ENCODE data around the gene NPR1. TPM values are rescaled to one million over a fixed set of nuclear protein-coding genes. Genes with fewer than 3 reads are reported as not detected.

NPR1 gene
- total and polyA plus RNA-seq, 2 experiments from 2014 or later = 0.19 TPM; not detected in 1

- H3K27ac ChIP-seq = 0 out of 2 replicates have a peak overlapping the region, but pooled peaks have one; percentile 1
- H3K27me3 ChIP-seq (replicated peaks; ENCODE audit: insufficient read depth) = no peaks in the 10 kb centered on the region
- 0 out of 2 replicates have a peak, but pooled peaks cover 12% of the 10 kb centered on the region for H3K4me1 ChIP-seq (ENCODE audit: insufficient read depth)
- H3K9me2 ChIP-seq (ENCODE audit: insufficient read depth) = no peaks in the 10 kb centered on the region
- DNase-seq = peak; percentile 17
- 72 to 73% methylated on average over 7 to 10 of the region's 10 CpGs for WGBS, 2 experiments (ENCODE audit: low coverage in 1 of 2, low lambda C conversion rate in 2 of 2, missing lambda C conversion rate in 2 of 2)
- TF ChIP-seq EZH2 (IDR thresholded peaks at IDR 0.05; ENCODE audit: insufficient read depth, poor library complexity, severe bottlenecking) (no peak), EZH2phosphoT487 (IDR thresholded peaks at IDR 0.05; ENCODE audit: insufficient read depth, low read depth) (no peak)
- no peaks in the 10 kb centered on the region for H4K20me1 ChIP-seq (ENCODE audit: insufficient read depth)
- peaks cover 28% of the 10 kb centered on the region for H3K79me2 ChIP-seq (ENCODE audit: insufficient read depth)
- H3F3A ChIP-seq (ENCODE audit: insufficient read depth) = peaks cover 12% of the 10 kb centered on the region; the same call in 1 of the 2 replicates
- no peak overlapping the region for H3K9ac ChIP-seq
- no peak overlapping the region for H2AFZ ChIP-seq
- in situ Hi-C loops (cut with MboI) = no loop called here
- peaks cover 6% of the 10 kb centered on the region for H3K36me3 ChIP-seq (ENCODE audit: low read depth)
- no peak overlapping the region for H3K4me2 ChIP-seq (ENCODE audit: unreplicated experiment)
- no peak overlapping the region for H3K4me3 ChIP-seq
- no peaks in the 10 kb centered on the region for H3K9me3 ChIP-seq (ENCODE audit: low read depth)
Observed at GRCh38 chr1:153631047-153632022, 47.2 kb upstream of the NPR1 start.

GRCh38 chr1:153633161-153633753, 45.2 kb upstream of the NPR1 start:
- no peaks in the 10 kb centered on the region for H3K9me2 ChIP-seq (ENCODE audit: insufficient read depth)
- peak overlapping the region; percentile 100 for H3K4me3 ChIP-seq
- H3K27me3 ChIP-seq (replicated peaks; ENCODE audit: insufficient read depth) = no peaks in the 10 kb centered on the region
- no peaks in the 10 kb centered on the region for H3K9me3 ChIP-seq (ENCODE audit: low read depth)
- H4K20me1 ChIP-seq (ENCODE audit: insufficient read depth) = no peaks in the 10 kb centered on the region
- peaks cover 22% of the 10 kb centered on the region; the same call in 1 of the 2 replicates for H3F3A ChIP-seq (ENCODE audit: insufficient read depth)
- TF ChIP-seq EZH2phosphoT487 (IDR thresholded peaks at IDR 0.05; ENCODE audit: insufficient read depth, low read depth) = no peak
- TF ChIP-seq EZH2 (IDR thresholded peaks at IDR 0.05; ENCODE audit: insufficient read depth, poor library complexity, severe bottlenecking) = no peak
- WGBS, 2 experiments (ENCODE audit: low coverage in 1 of 2, low lambda C conversion rate in 2 of 2, missing lambda C conversion rate in 2 of 2) = 62 to 63% methylated on average over 18 of the region's 18 CpGs
- H3K9ac ChIP-seq = no peak overlapping the region
- H3K4me2 ChIP-seq (ENCODE audit: unreplicated experiment) = peak overlapping the region; percentile 47
- DNase-seq = no peak
- in situ Hi-C loops (cut with MboI) = no loop called here
- H3K4me1 ChIP-seq (ENCODE audit: insufficient read depth) = 0 out of 2 replicates have a peak, but pooled peaks cover 12% of the 10 kb centered on the region
- H3K36me3 ChIP-seq (ENCODE audit: low read depth) = peaks cover 25% of the 10 kb centered on the region
- peaks cover 43% of the 10 kb centered on the region for H3K79me2 ChIP-seq (ENCODE audit: insufficient read depth)
- no peak overlapping the region; the same call in 1 of the 2 replicates for H3K27ac ChIP-seq
- H2AFZ ChIP-seq = peak overlapping the region; percentile 55; the same call in 1 of the 2 replicates

GRCh38 chr1:153633754-153634665, 44.5 kb upstream of the NPR1 start, which contains the start of gene CHTOP:
CHTOP (plus strand) TSS chr1:153634066; CDS start chr1:153636589, 2,523 bp downstream.
- Histone ChIP-seq H3F3A (ENCODE audit: insufficient read depth) (peaks cover 26% of the 10 kb centered on the region; the same call in 1 of the 2 replicates), H3K9me2 (ENCODE audit: insufficient read depth) (no peaks in the 10 kb centered on the region), H3K4me3 (peak within 1 kb of the TSS; percentile 100), H3K27me3 (replicated peaks; ENCODE audit: insufficient read depth) (no peaks in the 10 kb centered on the region), H3K4me2 (ENCODE audit: unreplicated experiment) (peak within 1 kb of the TSS; percentile 92), H3K27ac (peak within 1 kb of the TSS; percentile 100), H3K36me3 (ENCODE audit: low read depth) (peaks cover 31% of the 10 kb centered on the region), H3K9me3 (ENCODE audit: low read depth) (no peaks in the 10 kb centered on the region), H3K4me1 (ENCODE audit: insufficient read depth) (0 out of 2 replicates have a peak, but pooled peaks cover 12% of the 10 kb centered on the region), H3K9ac (peak within 1 kb of the TSS; percentile 100), H2AFZ (peak within 1 kb of the TSS; percentile 73), H3K79me2 (ENCODE audit: insufficient read depth) (peaks cover 50% of the 10 kb centered on the region), H4K20me1 (ENCODE audit: insufficient read depth) (no peaks in the 10 kb centered on the region)
- no peak for TF ChIP-seq EZH2phosphoT487 (IDR thresholded peaks at IDR 0.05; ENCODE audit: insufficient read depth, low read depth)
- TF ChIP-seq EZH2 (IDR thresholded peaks at IDR 0.05; ENCODE audit: insufficient read depth, poor library complexity, severe bottlenecking) = no peak
- in situ Hi-C loops (cut with MboI) = no loop called here
- peak; percentile 100 for DNase-seq
- WGBS, 2 experiments (ENCODE audit: low coverage in 1 of 2, low lambda C conversion rate in 2 of 2, missing lambda C conversion rate in 2 of 2) = 3 to 4% methylated on average over 65 of the region's 65 CpGs
